Activated B cell treated with CpG ODN at 0.5 μM for 24 hours (primary cell): ENCODE data around the gene ATF7IP2. TPM values are rescaled to one million over a fixed set of nuclear protein-coding genes. Genes with fewer than 3 reads are reported as not detected.

ENCODE experiments used
- ATAC-seq: fragments of 200-7000 bp; cut with Tn5 transposase; one replicate; pipeline ENCODE4 v1.10.0; 2021; ENCODE audit warnings: low read depth, mild to moderate bottlenecking, moderate library complexity
- CTCF ChIA-PET: fragments of 350-600 bp; sonication (Branson Sonifier 250); formaldehyde crosslinking; loops from one replicate; lab custom pipeline; 2021; ENCODE audit warnings: antibody characterized with exemption; lab: Charles Lee
- POLR2A ChIA-PET: fragments of 350-600 bp; sonication (Branson Sonifier 250); formaldehyde crosslinking; loops from one replicate; lab custom pipeline; 2021; ENCODE audit warnings: antibody characterized with exemption; lab: Charles Lee
- DNase-seq: peaks from one replicate; pipeline ENCODE4 v3.0.0; 2022
- H3K27ac Mint-ChIP-seq: one replicate; pipeline ENCODE4 v1.8.0; 2020; ENCODE audit warnings: mixed read lengths
- H3K27me3 Mint-ChIP-seq: one replicate; pipeline ENCODE4 v1.8.0; 2021; ENCODE audit warnings: mixed read lengths
- H3K36me3 Mint-ChIP-seq: one replicate; pipeline ENCODE4 v1.8.0; 2021; ENCODE audit warnings: low read depth, mixed read lengths
- H3K4me1 Mint-ChIP-seq: one replicate; pipeline ENCODE4 v1.8.0; 2021; ENCODE audit warnings: mixed read lengths
- H3K4me3 Mint-ChIP-seq: one replicate; pipeline ENCODE4 v1.8.0; 2020; ENCODE audit warnings: mild to moderate bottlenecking, mixed read lengths
- H3K9me3 Mint-ChIP-seq: one replicate; pipeline ENCODE4 v1.8.0; 2020; ENCODE audit warnings: mixed read lengths
- CTCF ChIP-seq: fragments of 200-600 bp; IDR thresholded peaks from one replicate; pipeline ENCODE4 v1.8.0; 2022; ENCODE audit warnings: antibody characterized with exemption, mild to moderate bottlenecking
- intact Hi-C: fragments of 100-400 bp; cut with micrococcal nuclease; formaldehyde crosslinking; loops from one replicate; pipeline ENCODE4 v1.15.1; 2024
- total RNA-seq: library from RNA; stranded (reverse); gene quantifications from 2 replicates; pipeline ENCODE4 v1.2.3, GENCODE V29; 2022

ATF7IP2 gene
- total RNA-seq, 1 donor from 2014 or later, result 55.9 TPM

GRCh38 chr16:10514369-10515055 is 128.7 kb downstream of the ATF7IP2 start:
- DNase-seq, result no peak
- Mint-ChIP-seq H3K27me3 (no peaks in the 10 kb centered on the region), H3K36me3 (no peaks in the 10 kb centered on the region), H3K4me1 (peaks cover 21% of the 10 kb centered on the region), H3K4me3 (no peak overlapping the region), H3K9me3 (no peaks in the 10 kb centered on the region), H3K27ac (no peak overlapping the region)
- CTCF ChIA-PET, result interaction anchor here (0.6 to 7.8 kb wide), 34 partner anchors 9 to 1413 kb away, joined by 3 to 137 read pairs (median 5); partner anchors contain the start of genes CIITA and EMP2
- ATAC-seq, result peak; percentile 47
- POLR2A ChIA-PET, result interaction anchor here (0.6 to 1.7 kb wide), 6 partner anchors 155 to 451 kb away, joined by 3 to 31 read pairs (median 4); no protein-coding TSS in a partner anchor
- TF ChIP-seq CTCF, result peak; percentile 51
- intact Hi-C loops, result loop anchor here (1.0 to 5.0 kb wide), 3 partner anchors 223 to 418 kb away; no protein-coding TSS in a partner anchor

GRCh38 chr16:10517868-10518267 is 132.0 kb downstream of the ATF7IP2 start:
- ChIA-PET CTCF (interaction anchor here (4.8 kb wide), 1 partner anchor 219 kb away, joined by 137 read pairs; no protein-coding TSS in a partner anchor), POLR2A (interaction anchor here (0.6 kb wide), 1 partner anchor 198 kb away, joined by 5 read pairs; no protein-coding TSS in a partner anchor)
- intact Hi-C loops, result no loop called here
- Mint-ChIP-seq H3K4me1 (peaks cover 13% of the 10 kb centered on the region), H3K9me3 (no peaks in the 10 kb centered on the region), H3K4me3 (no peak overlapping the region), H3K36me3 (no peaks in the 10 kb centered on the region), H3K27ac (no peak overlapping the region), H3K27me3 (no peaks in the 10 kb centered on the region)
- ATAC-seq (no peak), DNase-seq (no peak)
- TF ChIP-seq CTCF, result no peak

- Mint-ChIP-seq H3K27ac (no peak overlapping the region), H3K4me1 (peaks cover 14% of the 10 kb centered on the region), H3K36me3 (no peaks in the 10 kb centered on the region), H3K4me3 (no peak overlapping the region), H3K27me3 (no peaks in the 10 kb centered on the region), H3K9me3 (no peaks in the 10 kb centered on the region)
- no peak for ATAC-seq
- intact Hi-C loops, result no loop called here
- CTCF ChIA-PET, result no interaction called here
- no peak for TF ChIP-seq CTCF
- POLR2A ChIA-PET, result interaction anchor here (0.6 to 0.7 kb wide), 2 partner anchors 199 to 211 kb away, joined by 5 read pairs; no protein-coding TSS in a partner anchor
- DNase-seq, result no peak
Measured at GRCh38 chr16:10518479-10519041, 132.7 kb downstream of the ATF7IP2 start.

GRCh38 chr16:10519297-10519696 is 133.4 kb downstream of the ATF7IP2 start:
- no peaks in the 10 kb centered on the region for H3K9me3 Mint-ChIP-seq
- ChIA-PET POLR2A (interaction anchor here (0.7 kb wide), 1 partner anchor 211 kb away, joined by 5 read pairs; no protein-coding TSS in a partner anchor), CTCF (interaction anchor here (1.2 kb wide), 1 partner anchor 33 kb away, joined by 5 read pairs; no protein-coding TSS in a partner anchor)
- H3K27me3 Mint-ChIP-seq, result no peaks in the 10 kb centered on the region
- no peak for TF ChIP-seq CTCF
- intact Hi-C loops, result no loop called here
- H3K36me3 Mint-ChIP-seq, result no peaks in the 10 kb centered on the region
- H3K27ac Mint-ChIP-seq, result no peak overlapping the region
- DNase-seq (no peak), ATAC-seq (no peak)
- peaks cover 11% of the 10 kb centered on the region for H3K4me1 Mint-ChIP-seq
- H3K4me3 Mint-ChIP-seq, result no peak overlapping the region
